H1 (cell line): ENCODE data around the gene MYH3. TPM values are rescaled to one million over a fixed set of nuclear protein-coding genes. Genes with fewer than 3 reads are reported as not detected.

Source experiments
- CTCF ChIA-PET: fragments of 300-600 bp; sonication (Branson Sonifier 250); formaldehyde crosslinking; loops from one replicate; lab custom pipeline; 2021; ENCODE audit not compliant: partially characterized antibody; lab: Charles Lee
- POLR2A ChIA-PET: fragments of 300-600 bp; sonication (Branson Sonifier 250); formaldehyde crosslinking; loops from one replicate; lab custom pipeline; 2021; ENCODE audit warnings: inconsistent platforms; ENCODE audit not compliant: partially characterized antibody; lab: Charles Lee
- DNase-seq, 2 experiments: peaks; one replicate each; pipeline versions ENCODE4 v3.0.0 to v3.0.0-alpha.2; 2010 to 2022; ENCODE audit warnings: low spot score in 2 of 2, low read depth in 1 of 2, mixed read lengths in 1 of 2
- FAIRE-seq: peaks from 2 replicates; lab custom pipeline; 2011; peaks lifted over from hg19 to GRCh38; lab: Jason Lieb, UNC
- H2AFZ ChIP-seq: 2 replicates; pipeline ENCODE4 v1.8.1; 2012; ENCODE audit warnings: low read length, inconsistent platforms
- H2AK5ac ChIP-seq: 2 replicates; pipeline ENCODE4 v1.6.1; 2013; ENCODE audit warnings: low read depth, low read length
- H2BK120ac ChIP-seq: replicated peaks from 2 replicates; pipeline ENCODE3; 2013; ENCODE audit warnings: low read depth, low read length, inconsistent platforms
- H2BK12ac ChIP-seq: 2 replicates; pipeline ENCODE4 v1.6.1; 2013; ENCODE audit warnings: low read depth, low read length
- H2BK15ac ChIP-seq: 2 replicates; pipeline ENCODE4 v1.6.1; 2013; ENCODE audit warnings: low read length
- H2BK20ac ChIP-seq: 2 replicates; pipeline ENCODE4 v1.6.1; 2013; ENCODE audit warnings: low read length
- H2BK5ac ChIP-seq: 2 replicates; pipeline ENCODE4 v1.6.1; 2013; ENCODE audit warnings: low read depth, low read length
- H3K14ac ChIP-seq: 2 replicates; pipeline ENCODE4 v1.6.1; 2013; ENCODE audit warnings: inconsistent platforms; ENCODE audit not compliant: insufficient read length
- H3K18ac ChIP-seq: 2 replicates; pipeline ENCODE4 v1.6.1; 2013; ENCODE audit warnings: low read length; ENCODE audit errors: extremely low read depth
- H3K23ac ChIP-seq: 2 replicates; pipeline ENCODE4 v1.6.1; 2013; ENCODE audit warnings: inconsistent platforms; ENCODE audit not compliant: insufficient read length
- H3K23me2 ChIP-seq: 2 replicates; pipeline ENCODE4 v1.6.1; 2013; ENCODE audit warnings: low read depth, low read length
- H3K27ac ChIP-seq: 2 replicates; pipeline ENCODE4 v1.6.1; 2011; ENCODE audit warnings: low read depth, low read length, inconsistent platforms
- H3K27me3 ChIP-seq, 4 experiments: replicated peaks in 1 of 4; 1 replicate in 1 of 4; 2 replicates in 3 of 4; pipeline versions ENCODE4 v1.6.1 to v1.8.1; 2011 to 2013; ENCODE audit warnings: low read length in 3 of 4, mild to moderate bottlenecking in 3 of 4, inconsistent platforms in 2 of 4, mixed read lengths in 2 of 4, moderate library complexity in 1 of 4; ENCODE audit not compliant: control insufficient read depth in 3 of 4, insufficient read depth in 3 of 4; ENCODE audit errors: extremely low read depth in 1 of 4
- H3K36me3 ChIP-seq, 4 experiments: 2 replicates each; pipeline versions ENCODE4 v1.6.1 to v1.8.1; 2011 to 2013; ENCODE audit warnings: mild to moderate bottlenecking in 4 of 4, low read length in 3 of 4, moderate library complexity in 2 of 4, control low read depth in 1 of 4, inconsistent platforms in 1 of 4; ENCODE audit not compliant: insufficient read depth in 4 of 4, control insufficient read depth in 2 of 4
- H3K4ac ChIP-seq: replicated peaks from 2 replicates; pipeline ENCODE3; 2013; ENCODE audit warnings: low read length, low read depth, mixed read lengths, inconsistent platforms; ENCODE audit not compliant: insufficient read length
- H3K4me1 ChIP-seq, 4 experiments: replicated peaks in 1 of 4; 1 replicate in 1 of 4; 2 replicates in 3 of 4; pipeline versions ENCODE4 v1.6.1 to v1.8.1; 2011 to 2013; ENCODE audit warnings: low read length in 3 of 4, inconsistent platforms in 2 of 4, mixed read lengths in 1 of 4; ENCODE audit not compliant: insufficient read depth in 4 of 4, control insufficient read depth in 3 of 4
- H3K4me2 ChIP-seq, 2 experiments: 2 replicates each; pipeline versions ENCODE4 v1.6.1 to v1.8.1; 2011 to 2013; ENCODE audit warnings: low read depth in 2 of 2, low read length in 2 of 2, control low read depth in 1 of 2, inconsistent platforms in 1 of 2, mild to moderate bottlenecking in 1 of 2; ENCODE audit not compliant: insufficient read depth in 1 of 2
- H3K4me3 ChIP-seq, 4 experiments: fragments of 200-600, 300-600 bp in 1 of 4; sonication (generic), shearing (Covaris generic), sonication (Bioruptor Twin) in 1 of 4; 2 replicates each; pipeline versions ENCODE4 v1.5.1 to v1.8.1; 2011 to 2016; ENCODE audit warnings: low read length in 4 of 4, low read depth in 3 of 4, control low read depth in 2 of 4, inconsistent platforms in 2 of 4, mild to moderate bottlenecking in 2 of 4, mixed read lengths in 1 of 4, moderate library complexity in 1 of 4; ENCODE audit not compliant: insufficient read depth in 2 of 4; ENCODE audit errors: extremely low read depth in 1 of 4
- H3K56ac ChIP-seq: replicated peaks from 2 replicates; pipeline ENCODE3; 2013; ENCODE audit warnings: low read depth, mild to moderate bottlenecking, mixed read lengths, low read length, inconsistent platforms; ENCODE audit not compliant: insufficient read length
- H3K79me1 ChIP-seq: 2 replicates; pipeline ENCODE4 v1.6.1; 2013; ENCODE audit warnings: low read depth, low read length, control low read depth
- H3K79me2 ChIP-seq, 2 experiments: 2 replicates each; pipeline versions ENCODE4 v1.6.1 to v1.8.1; 2012 to 2013; ENCODE audit warnings: low read length in 2 of 2, mild to moderate bottlenecking in 2 of 2, inconsistent platforms in 1 of 2; ENCODE audit not compliant: insufficient read depth in 2 of 2, control insufficient read depth in 1 of 2
- H3K9ac ChIP-seq, 4 experiments: replicated peaks in 1 of 4; 1 replicate in 1 of 4; 2 replicates in 3 of 4; pipeline versions ENCODE4 v1.6.1 to v1.8.1; 2011 to 2013; ENCODE audit warnings: low read depth in 3 of 4, low read length in 3 of 4, control low read depth in 2 of 4, mild to moderate bottlenecking in 2 of 4, moderate library complexity in 2 of 4, inconsistent platforms in 1 of 4; ENCODE audit errors: extremely low read depth in 1 of 4
- H3K9me3 ChIP-seq, 2 experiments: 2 replicates each; pipeline versions ENCODE4 v1.6.1 to v1.8.1; 2012 to 2013; ENCODE audit warnings: mild to moderate bottlenecking in 2 of 2, moderate library complexity in 2 of 2, control low read depth in 1 of 2, inconsistent platforms in 1 of 2, low read depth in 1 of 2, low read length in 1 of 2, mixed read lengths in 1 of 2; ENCODE audit not compliant: insufficient read depth in 2 of 2
- H4K20me1 ChIP-seq, 2 experiments: replicated peaks in 1 of 2; 2 replicates each; pipeline versions ENCODE3 to v1.8.1; 2011 to 2013; ENCODE audit warnings: inconsistent platforms in 2 of 2, low read length in 2 of 2, mild to moderate bottlenecking in 1 of 2; ENCODE audit not compliant: insufficient read depth in 2 of 2, control insufficient read depth in 1 of 2
- H4K5ac ChIP-seq: 2 replicates; pipeline ENCODE4 v1.6.1; 2013; ENCODE audit warnings: low read length, low read depth, mixed read lengths, inconsistent platforms; ENCODE audit not compliant: insufficient read length
- H4K8ac ChIP-seq: 2 replicates; pipeline ENCODE4 v1.8.0; 2013; ENCODE audit warnings: mild to moderate bottlenecking, moderate library complexity, low read length, inconsistent platforms; ENCODE audit not compliant: insufficient read depth; ENCODE audit errors: extremely low read depth
- H4K91ac ChIP-seq: replicated peaks from 2 replicates; pipeline ENCODE3; 2013; ENCODE audit warnings: low read length, mixed read lengths, inconsistent platforms; ENCODE audit not compliant: insufficient read length
- EP300 ChIP-seq, 2 experiments: IDR thresholded peaks; 1 replicate in 1 of 2; 2 replicates in 1 of 2; pipeline ENCODE4 v1.6.1; 2011 to 2012; ENCODE audit warnings: low read depth in 2 of 2, low read length in 2 of 2, mild to moderate bottlenecking in 2 of 2, borderline replicate concordance in 1 of 2, inconsistent platforms in 1 of 2, moderate library complexity in 1 of 2
- GTF2F1 ChIP-seq: IDR thresholded peaks from 2 replicates; pipeline ENCODE4 v1.6.1; 2012; ENCODE audit warnings: low read depth, low read length, improper control_type of control experiment, borderline replicate concordance
- HDAC6 ChIP-seq: IDR thresholded peaks from one replicate; pipeline ENCODE4 v1.7.1; 2012; ENCODE audit warnings: low read depth, mild to moderate bottlenecking, inconsistent platforms, low read length, moderate library complexity
- KDM1A ChIP-seq: fragments of 200-600, 300-600 bp; sonication (generic); IDR thresholded peaks from 2 replicates; pipeline ENCODE4 v1.7.1; 2016; ENCODE audit warnings: mild to moderate bottlenecking, low read length, borderline replicate concordance
- NRF1 ChIP-seq: IDR thresholded peaks from 2 replicates; pipeline ENCODE4 v1.6.1; 2011; ENCODE audit warnings: mild to moderate bottlenecking, low read depth, low read length, improper control_type of control experiment
- SP2 ChIP-seq: IDR thresholded peaks from 2 replicates; pipeline ENCODE4 v1.6.1; 2012; ENCODE audit warnings: mild to moderate bottlenecking, low read length, inconsistent platforms
- TBP ChIP-seq: IDR thresholded peaks from 2 replicates; pipeline ENCODE4 v1.6.1; 2011; ENCODE audit warnings: low read depth, low read length, improper control_type of control experiment
- TEAD4 ChIP-seq: IDR thresholded peaks from 2 replicates; pipeline ENCODE4 v1.6.1; 2012; ENCODE audit warnings: low read depth, low read length, inconsistent platforms, mixed read lengths
- WGBS, 2 experiments: shearing (Covaris generic) in 1 of 2; methylation state at CpG; one replicate each; pipeline versions ENCODE4 v1.1.6 to v1.1.7; 2013 to 2015; ENCODE audit warnings: low lambda C conversion rate in 2 of 2, mixed read lengths in 2 of 2, inconsistent platforms in 1 of 2, low coverage in 1 of 2, missing lambda C conversion rate in 1 of 2; ENCODE audit not compliant: insufficient replicate concordance in 2 of 2, insufficient coverage in 1 of 2, insufficient read length in 1 of 2; ENCODE audit errors: extremely low coverage in 1 of 2, missing lambda C conversion rate in 1 of 2; 5-methylcytosine and 5-hydroxymethylcytosine counted together
- polyA plus RNA-seq, 7 experiments: library from polyadenylated mRNA; depleted of rRNA in 3 of 7; stranded (reverse) in 5 of 7; unstranded in 2 of 7; fragments of >200 nt in 5 of 7; fragments of 200-250 nt in 2 of 7; gene quantifications; 1 replicate in 5 of 7; 2 replicates in 1 of 7; 4 replicates in 1 of 7; pipeline versions ENCODE4 v1.2.1 to v1.2.3, GENCODE V29; 2011 to 2013; ENCODE audit warnings: missing spikeins in 2 of 7, mixed read lengths in 2 of 7
- total RNA-seq: library from RNA; stranded (reverse); fragmentation: NEBNext Ultra II Directional; extraction: Animal tissue kit (Norgen Biotek cat#: 25700); gene quantifications from 2 replicates; pipeline ENCODE4 v1.2.1, GENCODE V29; 2021
- TF ChIP-seq, protein P1 (sequence below), 3 experiments: IDR thresholded peaks; 1 replicate in 2 of 3; 2 replicates in 1 of 3; pipeline versions ENCODE4 v1.5.1 to v1.6.1; 2011; ENCODE audit warnings: low read length in 3 of 3, mild to moderate bottlenecking in 3 of 3, inconsistent platforms in 2 of 3, low read depth in 1 of 3, moderate library complexity in 1 of 3; ENCODE audit not compliant: insufficient read depth in 1 of 3; ENCODE audit errors: control extremely low read depth in 1 of 3
- TF ChIP-seq, protein P2 (sequence below): IDR thresholded peaks from 2 replicates; pipeline ENCODE4 v1.6.1; 2011; ENCODE audit warnings: low read length, improper control_type of control experiment

MYH3 gene
- total and polyA plus RNA-seq, 2 of the 8 experiments (the other 6 are each of a cell fraction or from before 2014, with no cell fraction given) = 0.65 to 1.8 TPM

DNA sequence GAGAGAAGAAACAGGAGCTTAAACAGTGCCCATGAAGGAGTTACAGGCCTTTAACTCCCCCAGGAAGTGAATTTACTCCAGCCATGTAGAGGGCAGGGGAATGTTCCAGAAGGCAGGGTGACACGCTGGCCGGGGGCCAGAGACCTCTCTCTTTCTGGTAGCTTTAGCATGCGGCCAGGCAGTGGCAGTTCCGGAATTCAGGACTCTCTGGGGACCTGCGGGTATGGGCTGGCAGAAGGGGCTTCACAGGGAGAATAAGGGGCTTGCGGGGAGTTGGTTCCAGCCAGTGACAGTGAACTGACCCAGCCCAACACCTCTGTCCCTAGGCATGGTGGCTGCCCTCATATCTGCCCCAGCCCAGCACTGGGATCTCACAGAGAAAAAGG lies 40.0 kb downstream of the MYH3 start:
- Histone ChIP-seq H3K23ac (no peak overlapping the region), H2BK5ac (no peak overlapping the region), H2AK5ac (no peak overlapping the region), H3K27ac (no peak overlapping the region), H3K4me3 (no peak overlapping the region), H3K18ac (no peak overlapping the region), H4K91ac (no peak overlapping the region), H3K36me3 (no peaks in the 10 kb centered on the region), H2BK12ac (no peak overlapping the region), H3K4me2 (no peak overlapping the region), H3K79me1 (no peaks in the 10 kb centered on the region), H3K23me2 (no peaks in the 10 kb centered on the region; the same call in 1 of the 2 replicates), H2AFZ (no peak overlapping the region), H3K14ac (no peak overlapping the region), H2BK15ac (no peak overlapping the region), H4K8ac (no peak overlapping the region; the same call in 1 of the 2 replicates), H2BK20ac (no peak overlapping the region), H3K79me2 (no peaks in the 10 kb centered on the region), H3K9ac (no peak overlapping the region), H4K20me1 (no peaks in the 10 kb centered on the region), H3K9me3 (no peaks in the 10 kb centered on the region), H3K4ac (no peak overlapping the region), H3K56ac (no peak overlapping the region), H3K27me3 (no peaks in the 10 kb centered on the region), H2BK120ac (no peak overlapping the region), H4K5ac (no peak overlapping the region), H3K4me1 (no peaks in the 10 kb centered on the region; a peak in 2 of 7 replicates)
- ChIA-PET POLR2A (interaction anchor here (0.8 to 1.4 kb wide), 3 partner anchors 10 to 287 kb away, joined by 3 to 4 read pairs (median 3); partner anchors contain the start of gene TMEM220), CTCF (interaction anchor here (0.6 to 18.0 kb wide), 75 partner anchors 8 to 1657 kb away, joined by 3 to 343 read pairs (median 4); partner anchors contain the start of genes MYH13 and TMEM220)
- 73% methylated on average over 6 of the region's 6 CpGs; no CpG with 5 or more reads in 1 of the 2 experiments for WGBS, 2 experiments
- DNase-seq = no peak
- no peak for FAIRE-seq
- TF ChIP-seq KDM1A = no peak
- no peak for TF ChIP-seq GTF2F1
- TF ChIP-seq TBP = no peak
- TF ChIP-seq HDAC6 = no peak
- TF ChIP-seq TEAD4 = no peak
- no peak for TF ChIP-seq SP2
- TF ChIP-seq, protein P1, sequence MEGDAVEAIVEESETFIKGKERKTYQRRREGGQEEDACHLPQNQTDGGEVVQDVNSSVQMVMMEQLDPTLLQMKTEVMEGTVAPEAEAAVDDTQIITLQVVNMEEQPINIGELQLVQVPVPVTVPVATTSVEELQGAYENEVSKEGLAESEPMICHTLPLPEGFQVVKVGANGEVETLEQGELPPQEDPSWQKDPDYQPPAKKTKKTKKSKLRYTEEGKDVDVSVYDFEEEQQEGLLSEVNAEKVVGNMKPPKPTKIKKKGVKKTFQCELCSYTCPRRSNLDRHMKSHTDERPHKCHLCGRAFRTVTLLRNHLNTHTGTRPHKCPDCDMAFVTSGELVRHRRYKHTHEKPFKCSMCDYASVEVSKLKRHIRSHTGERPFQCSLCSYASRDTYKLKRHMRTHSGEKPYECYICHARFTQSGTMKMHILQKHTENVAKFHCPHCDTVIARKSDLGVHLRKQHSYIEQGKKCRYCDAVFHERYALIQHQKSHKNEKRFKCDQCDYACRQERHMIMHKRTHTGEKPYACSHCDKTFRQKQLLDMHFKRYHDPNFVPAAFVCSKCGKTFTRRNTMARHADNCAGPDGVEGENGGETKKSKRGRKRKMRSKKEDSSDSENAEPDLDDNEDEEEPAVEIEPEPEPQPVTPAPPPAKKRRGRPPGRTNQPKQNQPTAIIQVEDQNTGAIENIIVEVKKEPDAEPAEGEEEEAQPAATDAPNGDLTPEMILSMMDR (IDR thresholded peaks at IDR 0.05; ENCODE audit: control extremely low read depth in 1 of 3, insufficient read depth in 1 of 3, low read depth in 1 of 3, low read length in 3 of 3) = no peak
- TF ChIP-seq, protein P2, sequence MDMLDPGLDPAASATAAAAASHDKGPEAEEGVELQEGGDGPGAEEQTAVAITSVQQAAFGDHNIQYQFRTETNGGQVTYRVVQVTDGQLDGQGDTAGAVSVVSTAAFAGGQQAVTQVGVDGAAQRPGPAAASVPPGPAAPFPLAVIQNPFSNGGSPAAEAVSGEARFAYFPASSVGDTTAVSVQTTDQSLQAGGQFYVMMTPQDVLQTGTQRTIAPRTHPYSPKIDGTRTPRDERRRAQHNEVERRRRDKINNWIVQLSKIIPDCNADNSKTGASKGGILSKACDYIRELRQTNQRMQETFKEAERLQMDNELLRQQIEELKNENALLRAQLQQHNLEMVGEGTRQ = no peak
- TF ChIP-seq NRF1 = no peak
- TF ChIP-seq EP300 (IDR thresholded peaks at IDR 0.05; ENCODE audit: borderline replicate concordance in 1 of 2, low read depth in 2 of 2, low read length in 2 of 2) = no peak
